DND-41 (cell line): ENCODE data around the gene TTLL11.

Source experiments
- ATAC-seq: fragments of 200-7000 bp; cut with Tn5 transposase; 3 replicates; pipeline ENCODE4 v1.9.1; 2021; ENCODE audit warnings: low read depth; ENCODE audit not compliant: insufficient read depth
- DNase-seq: peaks from one replicate; pipeline ENCODE4 v3.0.0-alpha.2; 2020
- H2AFZ ChIP-seq: 2 replicates; pipeline ENCODE4 v1.6.0; 2012; ENCODE audit warnings: low read depth, low read length
- H3K27ac ChIP-seq: 2 replicates; pipeline ENCODE4 v1.5.1; 2012; ENCODE audit warnings: low read length, inconsistent platforms
- H3K27me3 ChIP-seq: fragments of 200-600 bp; sonication (generic); 2 replicates; pipeline ENCODE4 v1.6.0; 2012; ENCODE audit warnings: low read length, mild to moderate bottlenecking, inconsistent platforms; ENCODE audit not compliant: insufficient read depth, poor library complexity
- H3K36me3 ChIP-seq: 2 replicates; pipeline ENCODE4 v1.5.1; 2012; ENCODE audit warnings: low read length, inconsistent platforms; ENCODE audit not compliant: insufficient read depth
- H3K4me1 ChIP-seq: 2 replicates; pipeline ENCODE4 v1.5.1; 2012; ENCODE audit warnings: mild to moderate bottlenecking, low read length; ENCODE audit not compliant: insufficient read depth
- H3K4me2 ChIP-seq: 2 replicates; pipeline ENCODE4 v1.6.0; 2012; ENCODE audit warnings: mild to moderate bottlenecking, moderate library complexity, low read length, inconsistent platforms; ENCODE audit not compliant: insufficient read depth
- H3K4me3 ChIP-seq, 2 experiments: fragments of 200-600 bp in 1 of 2; shearing (Covaris generic) in 1 of 2; 2 replicates each; pipeline ENCODE4 v1.5.1; 2012 to 2016; ENCODE audit warnings: inconsistent platforms in 2 of 2, low read length in 2 of 2, mild to moderate bottlenecking in 2 of 2, low read depth in 1 of 2, moderate library complexity in 1 of 2
- H3K79me2 ChIP-seq: 2 replicates; pipeline ENCODE4 v1.6.0; 2012; ENCODE audit warnings: low read length, inconsistent platforms; ENCODE audit not compliant: insufficient read depth
- H3K9ac ChIP-seq: 2 replicates; pipeline ENCODE4 v1.6.0; 2012; ENCODE audit warnings: low read depth, mild to moderate bottlenecking, inconsistent platforms, low read length, moderate library complexity
- H3K9me3 ChIP-seq: 2 replicates; pipeline ENCODE4 v1.5.1; 2012; ENCODE audit warnings: low read length, moderate library complexity, mild to moderate bottlenecking, inconsistent platforms; ENCODE audit not compliant: insufficient read depth, severe bottlenecking
- H4K20me1 ChIP-seq: 2 replicates; pipeline ENCODE4 v1.6.0; 2012; ENCODE audit warnings: low read length; ENCODE audit not compliant: insufficient read depth
- EZH2 ChIP-seq: IDR thresholded peaks from 3 replicates; pipeline ENCODE4 v1.6.1; 2012; ENCODE audit warnings: borderline replicate concordance, low read depth, mild to moderate bottlenecking, moderate library complexity, low read length, inconsistent platforms; ENCODE audit not compliant: severe bottlenecking
- TF ChIP-seq, protein P1 (sequence below): IDR thresholded peaks from 2 replicates; pipeline ENCODE4 v1.5.1; 2012; ENCODE audit warnings: borderline replicate concordance, low read length, moderate library complexity, mild to moderate bottlenecking; ENCODE audit not compliant: poor library complexity, severe bottlenecking; ENCODE audit errors: extremely low read depth

The TTLL11 gene

DNA sequence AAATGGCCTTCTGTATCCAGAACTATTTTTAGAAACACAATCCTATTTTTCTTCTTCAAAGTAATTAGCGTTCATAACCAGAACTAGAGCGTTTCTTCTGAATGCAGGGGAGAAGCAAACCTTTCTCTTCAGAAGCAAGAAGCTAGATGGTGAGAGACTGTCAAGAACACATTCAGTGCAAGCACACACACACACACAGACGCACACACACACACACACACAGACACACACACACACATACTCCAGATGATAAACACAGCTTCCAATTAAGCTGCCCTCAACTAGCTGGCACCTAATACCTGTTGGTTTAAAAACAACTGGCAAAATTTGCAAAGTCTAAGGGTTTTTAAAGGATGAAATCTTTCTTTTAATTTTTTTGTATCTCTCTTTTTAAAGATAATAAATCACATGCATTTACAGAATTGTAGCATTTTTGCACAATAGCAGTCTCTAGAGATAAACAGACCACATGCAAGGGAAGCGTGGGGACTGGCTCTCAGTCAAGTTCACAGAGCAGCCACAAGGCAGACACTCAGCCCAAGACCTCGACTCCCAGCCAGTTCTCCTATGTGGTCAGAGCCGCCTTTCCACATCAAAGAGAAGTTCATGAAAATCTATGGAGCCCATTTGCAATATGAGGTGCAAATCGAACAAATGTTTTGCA lies 138.5 kb downstream of the TTLL11 start:
- no peak overlapping the region for H3K4me2 ChIP-seq
- H3K27ac ChIP-seq, result no peak overlapping the region
- H2AFZ ChIP-seq, result no peak overlapping the region
- no peaks in the 10 kb centered on the region for H3K27me3 ChIP-seq
- ATAC-seq (peak; percentile 45; the same call in 1 of the 3 replicates), DNase-seq (peak; percentile 6)
- no peaks in the 10 kb centered on the region for H3K4me1 ChIP-seq
- H3K79me2 ChIP-seq, result no peaks in the 10 kb centered on the region
- no peaks in the 10 kb centered on the region for H3K36me3 ChIP-seq
- no peaks in the 10 kb centered on the region for H3K9me3 ChIP-seq
- H3K9ac ChIP-seq, result no peak overlapping the region
- TF ChIP-seq EZH2, result no peak
- TF ChIP-seq, protein P1, sequence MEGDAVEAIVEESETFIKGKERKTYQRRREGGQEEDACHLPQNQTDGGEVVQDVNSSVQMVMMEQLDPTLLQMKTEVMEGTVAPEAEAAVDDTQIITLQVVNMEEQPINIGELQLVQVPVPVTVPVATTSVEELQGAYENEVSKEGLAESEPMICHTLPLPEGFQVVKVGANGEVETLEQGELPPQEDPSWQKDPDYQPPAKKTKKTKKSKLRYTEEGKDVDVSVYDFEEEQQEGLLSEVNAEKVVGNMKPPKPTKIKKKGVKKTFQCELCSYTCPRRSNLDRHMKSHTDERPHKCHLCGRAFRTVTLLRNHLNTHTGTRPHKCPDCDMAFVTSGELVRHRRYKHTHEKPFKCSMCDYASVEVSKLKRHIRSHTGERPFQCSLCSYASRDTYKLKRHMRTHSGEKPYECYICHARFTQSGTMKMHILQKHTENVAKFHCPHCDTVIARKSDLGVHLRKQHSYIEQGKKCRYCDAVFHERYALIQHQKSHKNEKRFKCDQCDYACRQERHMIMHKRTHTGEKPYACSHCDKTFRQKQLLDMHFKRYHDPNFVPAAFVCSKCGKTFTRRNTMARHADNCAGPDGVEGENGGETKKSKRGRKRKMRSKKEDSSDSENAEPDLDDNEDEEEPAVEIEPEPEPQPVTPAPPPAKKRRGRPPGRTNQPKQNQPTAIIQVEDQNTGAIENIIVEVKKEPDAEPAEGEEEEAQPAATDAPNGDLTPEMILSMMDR, result no peak
- H3K4me3 ChIP-seq, result no peak overlapping the region
- H4K20me1 ChIP-seq, result no peaks in the 10 kb centered on the region

DNA sequence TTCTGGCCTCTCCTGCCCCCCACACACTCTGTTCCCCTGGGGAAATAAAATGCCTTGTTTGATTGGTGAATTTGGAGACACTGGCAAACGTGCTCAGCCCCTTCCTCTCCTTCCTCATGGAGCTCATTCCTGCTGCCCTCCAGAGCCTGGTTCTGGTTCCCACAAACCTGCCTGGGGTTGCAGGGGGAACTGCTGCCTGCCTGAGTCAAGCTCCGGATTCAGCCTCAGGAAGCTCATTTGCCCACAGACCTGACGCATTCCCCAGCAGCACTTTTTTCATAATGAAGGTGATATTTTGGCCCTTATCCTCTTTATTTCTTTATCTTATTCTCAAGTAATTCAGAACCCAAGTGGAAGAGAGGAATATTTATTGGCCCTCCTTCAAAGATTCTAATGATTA lies 140.5 kb downstream of the TTLL11 start:
- H3K4me3 ChIP-seq, result no peak overlapping the region
- no peak overlapping the region for H2AFZ ChIP-seq
- H3K79me2 ChIP-seq, result no peaks in the 10 kb centered on the region
- H3K4me2 ChIP-seq, result no peak overlapping the region
- H4K20me1 ChIP-seq, result no peaks in the 10 kb centered on the region
- no peaks in the 10 kb centered on the region for H3K36me3 ChIP-seq
- DNase-seq, result no peak
- H3K9me3 ChIP-seq, result no peaks in the 10 kb centered on the region
- ATAC-seq, result no peak
- no peaks in the 10 kb centered on the region for H3K4me1 ChIP-seq
- H3K27me3 ChIP-seq, result no peaks in the 10 kb centered on the region
- H3K27ac ChIP-seq, result no peak overlapping the region
- H3K9ac ChIP-seq, result no peak overlapping the region
- no peak for TF ChIP-seq EZH2
- TF ChIP-seq, protein P1, result no peak

DNA sequence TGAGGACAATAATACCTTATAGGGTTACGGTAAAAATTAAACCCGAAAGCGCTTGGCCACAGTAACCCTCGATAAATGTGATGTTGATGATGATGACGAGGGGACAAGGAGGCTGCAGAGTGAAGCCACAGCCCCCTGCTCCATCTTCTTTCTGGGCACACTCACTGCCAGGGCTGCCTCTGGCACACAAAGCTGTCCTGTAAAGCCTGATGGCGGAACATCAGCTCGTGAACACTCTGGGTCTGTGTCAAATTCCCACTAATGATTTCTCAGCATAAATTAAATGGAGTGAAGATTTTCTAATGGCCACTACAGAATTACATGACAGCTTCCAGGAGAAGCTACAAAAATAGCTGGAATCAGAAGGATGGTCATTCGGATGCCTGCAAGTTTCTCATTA lies 142.2 kb downstream of the TTLL11 start:
- no peak overlapping the region for H3K4me2 ChIP-seq
- no peaks in the 10 kb centered on the region for H3K79me2 ChIP-seq

More for the DNA sequence above, 142.2 kb downstream of the TTLL11 start:
- Histone ChIP-seq H3K27ac (no peak overlapping the region), H3K27me3 (no peaks in the 10 kb centered on the region), H3K9ac (no peak overlapping the region), H2AFZ (no peak overlapping the region), H3K36me3 (no peaks in the 10 kb centered on the region), H3K9me3 (no peaks in the 10 kb centered on the region), H3K4me1 (no peaks in the 10 kb centered on the region), H4K20me1 (no peaks in the 10 kb centered on the region), H3K4me3 (no peak overlapping the region)
- DNase-seq (no peak), ATAC-seq (no peak)
- TF ChIP-seq, protein P1, result no peak
- no peak for TF ChIP-seq EZH2
